ENCODE measurements around the gene FASLG.
"Not testable (repeated sequence)": the region's sequence is repeated elsewhere in the genome, so short reads cannot be mapped to it uniquely, and the experiment has no call there.

The FASLG gene

DNA sequence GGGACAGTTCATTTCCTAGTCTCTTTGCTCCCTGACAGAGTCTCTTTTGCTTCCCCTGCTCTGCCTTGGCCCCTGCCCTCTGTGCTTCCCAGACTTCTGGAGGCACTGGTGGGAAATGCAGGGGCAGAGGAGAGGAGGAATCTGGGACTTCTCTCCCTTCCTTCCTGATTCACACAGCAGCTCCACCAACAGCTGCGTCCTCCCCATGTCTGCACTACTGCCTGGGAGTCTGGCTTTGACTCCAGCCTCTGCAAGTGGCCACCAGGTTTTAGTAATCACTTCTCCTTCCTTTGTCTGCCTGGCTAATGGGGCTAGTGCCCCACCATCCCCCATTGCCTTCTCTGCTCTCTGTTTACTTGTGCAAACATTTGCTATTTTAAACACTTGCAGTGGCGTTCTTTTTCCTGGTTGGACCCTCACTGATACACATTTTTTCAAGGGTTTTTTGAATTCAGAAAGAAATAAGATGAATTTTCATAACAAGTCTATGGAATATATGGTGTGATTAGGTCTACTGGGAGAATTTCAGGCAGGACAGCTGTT lies 21.9 kb downstream of the FASLG start:
- no peak for DNase-seq (ENCODE audit: low read depth in 2 of 2)

GRCh38 chr1:172682812-172683211 lies 23.9 kb downstream of the FASLG start:
- no peak for DNase-seq (ENCODE audit: low read depth in 2 of 2)

DNA sequence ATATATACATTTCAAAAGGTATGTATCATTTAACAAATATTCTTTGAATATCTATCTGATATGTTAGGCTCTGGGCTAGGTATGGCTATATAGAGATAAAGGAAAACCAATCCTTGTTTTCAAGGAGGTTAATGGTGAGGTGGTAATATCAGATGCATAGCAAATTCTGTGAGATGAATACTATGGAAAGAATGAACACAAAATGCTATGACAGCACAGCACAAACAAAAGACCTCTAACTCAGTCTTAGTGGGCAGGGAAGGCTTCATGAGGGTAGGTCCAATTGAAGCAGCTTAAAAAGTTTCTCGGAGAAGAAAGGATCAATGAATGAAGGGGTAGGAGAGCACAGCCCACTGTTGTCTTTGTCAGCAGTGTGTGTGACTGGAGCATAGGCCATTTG lies 27.2 kb downstream of the FASLG start:
- DNase-seq (ENCODE audit: low read depth in 2 of 2), result no peak

DNA sequence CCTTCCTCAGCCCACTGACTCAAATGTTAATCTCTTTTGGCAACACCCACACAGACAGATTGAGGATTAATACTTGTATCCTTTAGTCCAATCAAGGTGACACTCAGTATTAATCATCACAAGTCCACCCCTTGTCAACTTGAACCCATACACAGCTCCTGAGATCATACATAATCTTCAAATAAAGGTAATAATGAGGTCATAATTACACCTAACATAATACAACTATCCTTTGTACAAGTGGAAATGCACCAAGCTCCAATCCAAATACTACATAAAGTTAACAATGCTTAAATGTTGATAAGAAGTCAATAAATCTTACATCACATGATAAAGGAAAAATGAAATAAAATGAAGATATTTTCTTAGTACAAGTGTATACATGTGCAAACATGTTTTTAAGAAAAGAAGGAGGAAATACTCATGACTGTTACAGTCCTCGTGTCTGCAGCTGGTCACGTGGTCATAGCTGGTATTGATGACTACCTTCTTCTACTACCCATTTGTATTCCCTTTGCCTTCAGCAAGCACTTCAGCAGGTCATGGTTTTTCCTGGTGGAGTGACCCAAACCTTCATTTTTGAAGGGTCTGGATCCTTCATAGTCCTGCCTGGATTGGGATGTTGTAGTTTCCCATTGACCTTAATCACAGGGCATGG lies 29.7 kb downstream of the FASLG start:
- not testable (repeated sequence) for DNase-seq (ENCODE audit: low read depth in 2 of 2)

GRCh38 chr1:172690925-172691324 lies 32.0 kb downstream of the FASLG start:
- DNase-seq (ENCODE audit: low read depth in 2 of 2), result not testable (repeated sequence)

DNA sequence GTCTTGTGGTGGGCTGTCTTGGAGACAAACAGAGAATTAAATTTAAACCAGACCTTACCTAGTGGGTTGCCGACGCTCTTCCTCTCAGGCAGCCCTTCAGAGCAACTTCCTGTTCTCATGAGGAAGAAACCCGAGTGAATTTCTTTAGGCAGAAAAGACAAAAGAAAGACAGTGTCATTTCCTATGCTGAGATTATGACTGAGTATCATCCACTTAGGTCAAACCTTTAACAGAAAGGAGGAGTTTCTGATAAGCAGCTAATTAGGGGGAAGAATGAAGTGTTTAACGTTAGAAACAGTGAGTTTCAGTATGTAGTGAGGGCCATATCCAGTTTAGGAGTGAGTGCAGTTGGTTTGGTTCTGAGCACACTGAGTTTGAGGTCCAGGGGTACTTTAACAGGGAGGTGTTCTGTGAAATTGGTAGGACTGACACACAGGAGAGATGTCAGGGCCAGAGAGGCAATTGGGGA lies 38.7 kb downstream of the FASLG start:
- no peak for DNase-seq (ENCODE audit: low read depth in 2 of 2)

DNA sequence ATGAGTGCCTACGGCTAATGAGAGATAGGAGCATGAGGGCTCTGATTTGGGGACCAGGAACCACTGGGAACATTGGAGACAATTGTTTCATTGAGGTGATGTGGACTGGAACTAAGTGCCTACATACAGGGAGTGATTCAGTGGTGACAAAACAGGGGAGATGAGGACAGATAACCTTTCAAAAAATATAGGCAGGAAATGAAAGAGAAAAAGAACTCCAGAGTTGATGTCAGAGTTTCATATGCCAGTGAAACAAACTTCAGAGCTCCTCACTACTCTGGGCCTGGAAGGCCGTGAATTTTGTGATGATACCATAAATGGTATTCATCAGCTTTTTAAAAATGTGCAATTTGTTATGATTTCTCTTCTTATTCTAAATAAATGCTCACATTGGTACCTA lies 39.3 kb downstream of the FASLG start:
- no peak for DNase-seq (ENCODE audit: low read depth in 2 of 2)

- DNase-seq (ENCODE audit: low read depth in 2 of 2), result peak; percentile 48 to 52
Observed at GRCh38 chr1:172699111-172699510, 40.2 kb downstream of the FASLG start.

DNA sequence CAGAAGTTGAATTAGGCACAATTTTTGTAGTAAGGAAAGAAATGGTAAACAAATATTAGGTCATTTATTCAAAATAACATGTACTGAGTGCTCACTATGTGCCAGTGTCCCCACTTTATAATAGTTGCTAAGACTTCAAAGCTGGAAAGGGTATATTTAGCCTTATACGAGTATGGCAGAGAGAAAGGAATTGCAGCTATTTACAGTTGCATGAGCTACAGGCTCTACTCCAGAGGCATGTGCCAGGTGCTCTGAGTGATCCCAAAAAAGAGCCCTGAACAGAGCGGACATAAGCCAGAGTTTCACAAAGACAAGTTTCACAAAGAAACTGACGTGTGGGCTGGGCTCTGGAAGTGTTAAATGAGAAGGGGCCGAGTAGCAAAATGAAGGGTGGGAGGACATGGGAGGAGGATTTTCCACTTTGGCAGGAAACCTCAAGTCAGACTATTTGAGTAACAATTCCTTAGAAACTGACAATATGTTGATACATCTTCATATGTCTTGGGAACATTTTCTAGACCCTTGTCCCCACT lies 40.9 kb downstream of the FASLG start:
- no peak for DNase-seq (ENCODE audit: low read depth in 2 of 2)

- no peak for DNase-seq (ENCODE audit: low read depth in 2 of 2)
Observed at GRCh38 chr1:172700556-172700955, 41.7 kb downstream of the FASLG start.

DNA sequence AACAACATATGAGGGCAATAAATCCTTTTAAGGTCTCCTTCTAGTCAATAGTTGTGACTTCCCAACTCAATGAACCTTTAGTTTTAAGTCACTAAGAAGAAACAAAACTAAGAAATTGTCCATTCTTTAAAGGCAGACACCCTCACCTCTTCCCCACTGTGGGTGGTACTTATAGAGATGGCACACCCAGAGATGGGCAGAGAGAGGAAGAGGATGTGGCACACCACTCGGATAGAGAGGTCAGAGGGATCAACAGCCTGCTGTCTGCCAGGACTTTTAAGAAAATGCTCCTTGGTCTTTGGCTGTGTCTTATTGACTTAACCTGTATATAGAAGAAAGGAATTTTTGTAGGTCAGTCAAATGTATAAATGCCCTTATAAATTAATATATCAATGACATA lies 45.1 kb downstream of the FASLG start:
- no peak for DNase-seq (ENCODE audit: low read depth in 2 of 2)

- DNase-seq (ENCODE audit: low read depth in 2 of 2), result no peak
Observed at GRCh38 chr1:172704420-172705210, 45.7 kb downstream of the FASLG start.

GRCh38 chr1:172708452-172708851 lies 49.5 kb downstream of the FASLG start:
- DNase-seq (ENCODE audit: low read depth in 2 of 2), result no peak

- no peak for DNase-seq (ENCODE audit: low read depth in 2 of 2)
Observed at GRCh38 chr1:172711558-172711957, 52.7 kb downstream of the FASLG start.

- DNase-seq (ENCODE audit: low read depth in 2 of 2), result no peak
Observed at GRCh38 chr1:172713466-172713865, 54.6 kb downstream of the FASLG start.

All from stimulated activated CD8-positive, alpha-beta memory T cell treated with anti-CD3 and anti-CD28 coated beads, Interleukin-7, amount 100 ng/mL, for 1 hour (primary cell).